AG04450 (cell line): Measurements from ENCODE around the gene HLA-E. TPM values are rescaled to one million over a fixed set of nuclear protein-coding genes. Genes with fewer than 3 reads are reported as not detected.
"Not testable (repeated sequence)": the region's sequence is repeated elsewhere in the genome, so short reads cannot be mapped to it uniquely, and the experiment has no call there.

Source experiments
- CTCF ChIA-PET: fragments of 300-600, 350-600 bp; formaldehyde crosslinking; extraction: SDS; loops from one replicate; lab custom pipeline; 2022; ENCODE audit warnings: antibody characterized with exemption, inconsistent platforms; lab: Charles Lee
- POLR2A ChIA-PET: fragments of 350-600 bp; formaldehyde crosslinking; extraction: SDS; loops from one replicate; lab custom pipeline; 2021; ENCODE audit warnings: antibody characterized with exemption, inconsistent platforms; lab: Yijun Ruan, JAX
- DNase-seq: peaks from one replicate; pipeline ENCODE4 v3.0.0-alpha.2; 2011; ENCODE audit warnings: low read depth, low spot score
- H3K27ac ChIP-seq: one replicate; pipeline ENCODE4 v1.5.1; 2012; ENCODE audit warnings: low read depth, low read length, control low read depth
- H3K27me3 ChIP-seq: one replicate; pipeline ENCODE4 v1.6.0; 2012; ENCODE audit warnings: low read length; ENCODE audit not compliant: control insufficient read depth, insufficient read depth
- H3K4me3 ChIP-seq: 2 replicates; pipeline ENCODE4 v1.5.1; 2011; ENCODE audit warnings: mild to moderate bottlenecking, low read depth, low read length, control low read depth
- H3K9me3 ChIP-seq: 2 replicates; pipeline ENCODE4 v1.5.1; 2012; ENCODE audit warnings: low read length; ENCODE audit not compliant: control insufficient read depth, insufficient read depth
- polyA plus RNA-seq: library from polyadenylated mRNA; depleted of rRNA; stranded (reverse); fragments of >200 nt; gene quantifications from 2 replicates; pipeline ENCODE4 v1.2.3, GENCODE V29; 2011
- TF ChIP-seq, protein P1 (sequence below): IDR thresholded peaks from 2 replicates; pipeline ENCODE4 v1.5.1; 2011; ENCODE audit warnings: low read depth, low read length, control low read depth, inconsistent platforms

The HLA-E gene
- polyA plus RNA-seq, 1 experiment = 127 TPM

DNA sequence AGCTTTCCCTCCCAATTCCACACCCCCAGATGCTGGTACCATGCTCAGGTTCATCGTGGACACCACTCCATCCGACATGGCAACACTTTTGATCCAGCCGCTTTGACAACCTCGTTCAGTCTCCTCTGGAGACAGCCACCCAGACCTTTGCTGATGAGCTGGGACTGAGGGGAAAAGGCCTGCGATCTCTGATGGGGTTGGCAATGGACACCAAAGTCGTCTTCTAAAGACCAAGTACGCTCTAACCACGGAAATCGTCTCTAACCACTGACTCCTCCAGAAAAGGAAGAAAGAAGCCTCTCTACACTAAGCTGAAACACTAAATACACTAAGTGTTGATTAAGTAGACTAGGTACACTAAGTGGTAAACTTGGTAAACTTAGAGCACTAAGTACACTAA is 26.1 kb upstream of the HLA-E start:
- POLR2A ChIA-PET = no interaction called here
- TF ChIP-seq, protein P1, sequence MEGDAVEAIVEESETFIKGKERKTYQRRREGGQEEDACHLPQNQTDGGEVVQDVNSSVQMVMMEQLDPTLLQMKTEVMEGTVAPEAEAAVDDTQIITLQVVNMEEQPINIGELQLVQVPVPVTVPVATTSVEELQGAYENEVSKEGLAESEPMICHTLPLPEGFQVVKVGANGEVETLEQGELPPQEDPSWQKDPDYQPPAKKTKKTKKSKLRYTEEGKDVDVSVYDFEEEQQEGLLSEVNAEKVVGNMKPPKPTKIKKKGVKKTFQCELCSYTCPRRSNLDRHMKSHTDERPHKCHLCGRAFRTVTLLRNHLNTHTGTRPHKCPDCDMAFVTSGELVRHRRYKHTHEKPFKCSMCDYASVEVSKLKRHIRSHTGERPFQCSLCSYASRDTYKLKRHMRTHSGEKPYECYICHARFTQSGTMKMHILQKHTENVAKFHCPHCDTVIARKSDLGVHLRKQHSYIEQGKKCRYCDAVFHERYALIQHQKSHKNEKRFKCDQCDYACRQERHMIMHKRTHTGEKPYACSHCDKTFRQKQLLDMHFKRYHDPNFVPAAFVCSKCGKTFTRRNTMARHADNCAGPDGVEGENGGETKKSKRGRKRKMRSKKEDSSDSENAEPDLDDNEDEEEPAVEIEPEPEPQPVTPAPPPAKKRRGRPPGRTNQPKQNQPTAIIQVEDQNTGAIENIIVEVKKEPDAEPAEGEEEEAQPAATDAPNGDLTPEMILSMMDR = no peak
- Histone ChIP-seq H3K4me3 (no peak overlapping the region), H3K9me3 (peaks cover 16% of the 10 kb centered on the region), H3K27me3 (peaks cover 90% of the 10 kb centered on the region), H3K27ac (no peak overlapping the region)
- CTCF ChIA-PET = interaction anchor here (1.2 to 5.1 kb wide), 4 partner anchors 8 to 20 kb away, joined by 3 to 28 read pairs (median 12); no protein-coding TSS in a partner anchor
- DNase-seq = no peak

DNA sequence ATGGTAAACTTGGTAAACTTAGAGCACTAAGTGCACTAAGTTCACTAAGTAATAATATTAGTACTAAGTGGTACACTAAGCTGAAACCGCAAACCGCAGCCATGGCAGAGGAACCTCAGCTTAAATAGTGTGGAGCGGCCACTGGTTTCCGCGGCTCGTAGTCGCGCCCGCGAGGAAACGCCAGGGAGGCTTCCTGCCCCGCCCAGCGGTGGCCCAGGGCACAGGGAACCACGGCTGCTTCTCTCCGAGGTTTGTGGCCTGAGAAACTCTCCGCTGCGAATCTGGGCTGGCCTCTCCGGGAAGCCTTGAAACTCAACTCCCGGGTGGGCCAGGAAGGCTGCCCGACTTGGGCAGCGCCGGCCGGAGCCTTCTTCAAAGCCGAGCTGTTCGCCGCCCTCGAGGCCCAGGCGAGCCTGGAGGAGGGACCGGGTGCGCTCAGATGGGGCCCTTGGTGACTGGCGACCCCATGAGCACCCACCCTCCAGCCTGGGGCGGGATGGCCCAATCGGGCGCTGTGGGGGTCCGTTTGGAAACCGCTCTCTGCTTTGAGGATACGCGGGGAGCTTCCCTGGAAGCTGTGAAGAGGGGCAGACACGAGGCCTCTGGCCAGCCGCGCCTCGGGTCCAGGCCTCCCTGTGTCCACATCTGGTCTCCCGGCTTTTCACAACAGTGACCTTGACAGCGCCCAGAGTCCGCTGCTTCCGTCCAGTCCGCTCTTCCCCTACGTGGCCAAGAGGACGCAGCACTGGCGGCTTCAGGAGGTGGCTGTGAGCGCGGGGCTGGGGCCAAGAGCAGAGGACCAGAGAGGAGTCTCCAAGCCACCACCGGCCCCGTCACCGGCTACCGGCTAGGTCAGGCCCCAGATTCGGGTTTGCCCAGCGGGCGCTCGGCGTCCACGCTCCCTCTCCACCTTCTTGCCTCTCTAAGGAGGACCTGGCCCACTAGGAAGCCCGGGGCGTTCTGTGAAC is 25.4 kb upstream of the HLA-E start:
- H3K9me3 ChIP-seq = peaks cover 16% of the 10 kb centered on the region
- ChIA-PET POLR2A (no interaction called here), CTCF (interaction anchor here (1.2 to 5.1 kb wide), 5 partner anchors 9 to 77 kb away, joined by 3 to 28 read pairs (median 4); no protein-coding TSS in a partner anchor)
- H3K27ac ChIP-seq = no peak overlapping the region
- no peak for DNase-seq
- H3K4me3 ChIP-seq = no peak overlapping the region
- TF ChIP-seq, protein P1 = no peak
- H3K27me3 ChIP-seq = peaks cover 87% of the 10 kb centered on the region

DNA sequence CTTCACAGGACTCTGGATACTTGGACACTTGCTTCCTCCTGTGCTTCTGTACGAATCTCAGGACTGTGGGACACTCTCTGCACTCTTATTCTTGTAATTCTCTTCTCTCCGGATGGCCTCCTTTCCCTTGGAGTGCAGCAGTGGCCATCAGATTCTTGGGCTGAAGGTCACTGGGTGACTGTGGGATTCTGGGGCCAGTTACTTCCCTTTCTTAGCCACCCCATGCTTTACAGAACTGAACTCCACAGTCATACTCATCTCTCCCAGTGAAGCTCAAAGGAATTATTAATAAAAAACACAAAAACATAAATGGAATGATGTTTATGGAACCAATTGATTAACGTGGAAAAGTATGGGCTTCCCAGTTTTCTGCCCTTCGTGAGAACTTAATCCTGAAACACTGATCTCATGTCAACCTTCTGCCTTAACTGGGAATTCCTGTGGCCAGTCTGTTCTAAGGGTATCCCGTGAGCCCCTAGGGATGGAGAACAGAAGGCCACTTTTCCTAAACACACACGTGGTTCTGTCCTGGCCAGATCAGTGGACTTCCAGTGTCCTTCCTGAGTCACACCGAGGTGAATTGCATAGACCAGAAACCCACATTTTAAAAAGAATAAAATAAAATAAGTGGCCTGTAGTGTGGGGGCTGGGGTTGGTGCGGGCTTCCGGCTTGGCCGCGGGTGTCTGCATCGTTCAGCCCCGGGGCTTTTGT is 23.6 kb upstream of the HLA-E start:
- Histone ChIP-seq H3K4me3 (peak overlapping the region; percentile 55; the same call in 1 of the 2 replicates), H3K27me3 (peaks cover 85% of the 10 kb centered on the region), H3K9me3 (peaks cover 16% of the 10 kb centered on the region; the same call in 1 of the 2 replicates), H3K27ac (no peak overlapping the region)
- CTCF ChIA-PET = interaction anchor here (1.3 to 5.1 kb wide), 5 partner anchors 12 to 76 kb away, joined by 3 to 28 read pairs (median 10); no protein-coding TSS in a partner anchor
- POLR2A ChIA-PET = interaction anchor here (0.8 kb wide), 1 partner anchor 149 kb away, joined by 9 read pairs; no protein-coding TSS in a partner anchor
- DNase-seq = no peak
- TF ChIP-seq, protein P1 = no peak

DNA sequence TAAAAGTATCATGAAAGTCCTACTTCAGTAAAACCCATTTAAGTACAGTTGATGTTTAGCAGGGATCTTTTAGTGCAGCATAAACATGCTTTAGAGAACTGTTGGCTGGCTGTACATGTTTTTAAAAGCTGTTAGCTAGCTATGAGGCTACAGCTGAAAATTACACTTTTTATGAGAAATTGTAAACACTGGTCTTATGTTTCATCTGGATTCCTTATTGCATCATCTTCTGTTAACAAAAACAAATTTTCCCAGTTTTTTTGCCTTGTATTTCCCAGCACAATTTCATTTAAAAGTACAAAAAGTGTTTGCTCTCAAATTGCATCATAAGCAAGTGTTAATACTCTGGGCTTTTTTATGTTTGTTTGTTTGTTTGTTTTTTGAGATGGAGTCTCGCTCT is 18.3 kb upstream of the HLA-E start:
- TF ChIP-seq, protein P1 = no peak
- Histone ChIP-seq H3K27ac (no peak overlapping the region), H3K27me3 (peaks cover 42% of the 10 kb centered on the region), H3K4me3 (no peak overlapping the region), H3K9me3 (peaks cover 6% of the 10 kb centered on the region; the same call in 1 of the 2 replicates)
- ChIA-PET POLR2A (no interaction called here), CTCF (interaction anchor here (0.6 to 2.5 kb wide), 5 partner anchors 11 to 71 kb away, joined by 3 to 19 read pairs (median 7); no protein-coding TSS in a partner anchor)
- no peak for DNase-seq

DNA sequence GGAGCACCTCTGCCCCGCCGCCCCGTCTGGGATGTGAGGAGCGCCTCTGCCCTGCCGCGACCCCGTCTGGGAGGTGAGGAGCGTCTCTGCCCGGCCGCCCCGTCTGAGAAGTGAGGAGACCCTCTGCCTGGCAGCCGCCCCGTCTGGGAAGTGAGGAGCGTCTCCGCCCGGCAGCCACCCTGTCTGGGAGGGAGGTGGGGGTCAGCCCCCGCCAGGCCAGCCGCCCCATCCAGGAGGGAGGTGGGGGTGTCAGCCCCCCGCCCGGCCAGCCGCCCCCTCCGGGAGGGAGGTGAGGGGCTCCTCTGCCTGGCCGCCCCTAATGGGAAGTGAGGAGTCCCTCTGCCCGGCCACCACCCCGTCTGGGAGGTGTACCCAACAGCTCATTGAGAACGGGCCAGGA is 14.2 kb upstream of the HLA-E start:
- peaks cover 19% of the 10 kb centered on the region for H3K27me3 ChIP-seq
- H3K9me3 ChIP-seq, POLR2A ChIA-PET, CTCF ChIA-PET, H3K27ac ChIP-seq, DNase-seq, H3K4me3 ChIP-seq: not testable (repeated sequence)
